ENCODE results near the gene ABCA4.

Gene ABCA4

GRCh38 chr1:94017155-94017829 lies 103.7 kb downstream of the ABCA4 start:
- TF ChIP-seq CTCF (IDR thresholded peaks at IDR 0.05): no peak
- Histone ChIP-seq H3K4me3 (no peak overlapping the region), H3K27ac (no peak overlapping the region)
- DNase-seq (ENCODE audit: low spot score): no peak

- Histone ChIP-seq H3K4me3 (no peak overlapping the region), H3K27ac (no peak overlapping the region)
- no peak for TF ChIP-seq CTCF (IDR thresholded peaks at IDR 0.05)
- DNase-seq (ENCODE audit: low spot score): no peak
Observed at GRCh38 chr1:94015489-94015817, 105.5 kb downstream of the ABCA4 start.

- DNase-seq (ENCODE audit: low spot score): no peak
- Histone ChIP-seq H3K4me3 (no peak overlapping the region), H3K27ac (no peak overlapping the region)
- TF ChIP-seq CTCF (IDR thresholded peaks at IDR 0.05): no peak
Observed at GRCh38 chr1:94014635-94015488, 106.1 kb downstream of the ABCA4 start.

GRCh38 chr1:94014087-94014486 lies 106.9 kb downstream of the ABCA4 start:
- DNase-seq (ENCODE audit: low spot score): no peak
- no peak for TF ChIP-seq CTCF (IDR thresholded peaks at IDR 0.05)
- H3K27ac ChIP-seq: no peak overlapping the region
- no peak overlapping the region for H3K4me3 ChIP-seq

GRCh38 chr1:94013367-94013878 lies 107.5 kb downstream of the ABCA4 start:
- H3K4me3 ChIP-seq: no peak overlapping the region
- no peak for DNase-seq (ENCODE audit: low spot score)
- TF ChIP-seq CTCF (IDR thresholded peaks at IDR 0.05): no peak
- H3K27ac ChIP-seq: no peak overlapping the region

GRCh38 chr1:94012708-94013366 lies 108.1 kb downstream of the ABCA4 start:
- no peak for DNase-seq (ENCODE audit: low spot score)
- Histone ChIP-seq H3K27ac (no peak overlapping the region), H3K4me3 (no peak overlapping the region)
- no peak for TF ChIP-seq CTCF (IDR thresholded peaks at IDR 0.05)
